Lung (tissue), 12 donors: ENCODE results near the gene HOXD11. TPM values are rescaled to one million over a fixed set of nuclear protein-coding genes. Genes with fewer than 3 reads are reported as not detected.

Source experiments
- ATAC-seq: fragments of 200-7000 bp; cut with Tn5 transposase; one replicate; pipeline ENCODE4 v1.9.1; 2020; ENCODE audit warnings: moderate number of reproducible peaks; ENCODE audit not compliant: insufficient read depth, low FRiP score
- DNase-seq, 3 donors: peaks; one replicate each; pipeline ENCODE4 v3.0.0-alpha.2; 2013 to 2017
- H3K27ac ChIP-seq, 2 donors: one replicate each; pipeline ENCODE4 v1.5.1; 2013; ENCODE audit warnings: mild to moderate bottlenecking in 2 of 2, moderate library complexity in 2 of 2, control low read depth in 1 of 2, inconsistent platforms in 1 of 2, low read depth in 1 of 2, low read length in 1 of 2
- H3K27me3 ChIP-seq, 3 donors: one replicate each; pipeline ENCODE4 v1.5.1; 2013; ENCODE audit warnings: low read length in 2 of 3; ENCODE audit not compliant: control insufficient read depth in 3 of 3, insufficient read depth in 3 of 3
- H3K36me3 ChIP-seq, 4 donors: one replicate each; pipeline ENCODE4 v1.5.1; 2013; ENCODE audit warnings: low read length in 4 of 4, mild to moderate bottlenecking in 1 of 4, moderate library complexity in 1 of 4; ENCODE audit not compliant: control insufficient read depth in 4 of 4, insufficient read depth in 4 of 4
- H3K4me1 ChIP-seq, 5 donors: one replicate each; pipeline ENCODE4 v1.5.1; 2013; ENCODE audit warnings: low read length in 5 of 5, mild to moderate bottlenecking in 2 of 5, moderate library complexity in 1 of 5; ENCODE audit not compliant: control insufficient read depth in 5 of 5, insufficient read depth in 5 of 5
- H3K4me3 ChIP-seq: one replicate; pipeline ENCODE4 v1.5.1; 2013; ENCODE audit warnings: mild to moderate bottlenecking, control low read depth, moderate library complexity
- H3K9ac ChIP-seq, 2 donors: one replicate each; pipeline ENCODE4 v1.5.1; 2013; ENCODE audit warnings: low read length in 2 of 2, control low read depth in 1 of 2; ENCODE audit not compliant: insufficient read depth in 1 of 2
- H3K9me3 ChIP-seq, 4 donors: one replicate each; pipeline ENCODE4 v1.5.1; 2013; ENCODE audit warnings: low read length in 3 of 4, mild to moderate bottlenecking in 1 of 4, moderate library complexity in 1 of 4; ENCODE audit not compliant: control insufficient read depth in 4 of 4, insufficient read depth in 3 of 4
- WGBS, 2 donors: extraction: QIAGEN DNeasy Blood & Tissue Kit; methylation state at CpG; one replicate each; pipeline ENCODE4 v1.1.7; 2013; 5-methylcytosine and 5-hydroxymethylcytosine counted together
- polyA plus RNA-seq, 2 donors: library from polyadenylated mRNA; stranded (reverse); fragments of 200-250 nt; gene quantifications; one replicate each; pipeline ENCODE4 v1.2.1, GENCODE V29; 2013
- total RNA-seq, 2 donors: library from RNA; depleted of rRNA in 1 of 2; stranded (reverse); fragments of >200 nt in 1 of 2; gene quantifications; one replicate each; pipeline ENCODE4 v1.2.1, GENCODE V29; 2014 to 2021
- TF ChIP-seq, protein P1 (sequence below): IDR thresholded peaks from 2 replicates; pipeline ENCODE4 v1.5.1; 2012; ENCODE audit warnings: mild to moderate bottlenecking; ENCODE audit errors: control extremely low read depth, extremely low read depth
- donor health status: control.
- donor health status: control.
- donor health status: Bipolar disorder and iron deficiency.
- donor health status: healthy.
- donor health status: DM: yes; HTN: yes; CAD: no.

The HOXD11 gene
- total and polyA plus RNA-seq, 4 donors, result not detected

DNA sequence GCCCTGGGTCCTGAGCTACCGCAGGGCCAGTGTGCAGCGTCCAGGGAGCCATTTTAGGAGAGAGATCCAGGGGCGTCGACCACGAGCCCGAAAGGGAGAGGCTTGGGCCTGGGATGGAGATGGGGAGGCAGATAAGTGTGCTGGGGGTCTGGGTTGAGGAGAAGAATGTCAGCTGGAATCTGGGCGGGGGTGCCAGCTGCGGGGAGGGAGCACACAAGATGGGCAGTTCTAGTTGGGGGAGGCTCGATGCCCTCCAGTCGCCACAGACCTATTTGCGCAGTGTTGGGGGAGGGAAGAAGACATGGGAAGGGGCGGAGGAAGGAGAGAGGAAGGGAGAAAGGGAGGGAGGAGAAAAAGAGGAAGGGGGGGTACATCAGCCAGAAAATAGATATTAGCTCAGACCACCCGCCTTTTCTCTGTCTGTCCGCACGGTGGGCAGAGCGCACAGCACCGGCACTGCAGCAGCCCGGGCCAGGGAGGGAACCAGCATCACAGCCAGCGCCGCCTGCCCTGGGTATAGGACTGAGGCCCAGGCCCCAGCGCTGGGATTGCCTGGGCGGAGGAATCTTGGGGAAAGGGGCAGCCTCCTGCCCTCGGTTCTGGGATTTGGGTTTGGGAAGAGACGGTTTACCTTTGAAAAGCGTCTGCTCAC is 1.9 kb upstream of the HOXD11 start:
- Histone ChIP-seq H3K4me3 (no peak overlapping the region), H3K27ac (no peak overlapping the region), H3K36me3 (no peaks in the 10 kb centered on the region), H3K9ac (no peak overlapping the region), H3K27me3 (peaks cover 42 to 93% (median 87%) of the 10 kb centered on the region in 3 donors), H3K4me1 (peaks cover 0 to 14% (median 4%) of the 10 kb centered on the region in 5 donors), H3K9me3 (peaks cover 0 to 13% (median 0%) of the 10 kb centered on the region in 4 donors)
- DNase-seq (no peak), ATAC-seq (no peak)
- TF ChIP-seq, protein P1, sequence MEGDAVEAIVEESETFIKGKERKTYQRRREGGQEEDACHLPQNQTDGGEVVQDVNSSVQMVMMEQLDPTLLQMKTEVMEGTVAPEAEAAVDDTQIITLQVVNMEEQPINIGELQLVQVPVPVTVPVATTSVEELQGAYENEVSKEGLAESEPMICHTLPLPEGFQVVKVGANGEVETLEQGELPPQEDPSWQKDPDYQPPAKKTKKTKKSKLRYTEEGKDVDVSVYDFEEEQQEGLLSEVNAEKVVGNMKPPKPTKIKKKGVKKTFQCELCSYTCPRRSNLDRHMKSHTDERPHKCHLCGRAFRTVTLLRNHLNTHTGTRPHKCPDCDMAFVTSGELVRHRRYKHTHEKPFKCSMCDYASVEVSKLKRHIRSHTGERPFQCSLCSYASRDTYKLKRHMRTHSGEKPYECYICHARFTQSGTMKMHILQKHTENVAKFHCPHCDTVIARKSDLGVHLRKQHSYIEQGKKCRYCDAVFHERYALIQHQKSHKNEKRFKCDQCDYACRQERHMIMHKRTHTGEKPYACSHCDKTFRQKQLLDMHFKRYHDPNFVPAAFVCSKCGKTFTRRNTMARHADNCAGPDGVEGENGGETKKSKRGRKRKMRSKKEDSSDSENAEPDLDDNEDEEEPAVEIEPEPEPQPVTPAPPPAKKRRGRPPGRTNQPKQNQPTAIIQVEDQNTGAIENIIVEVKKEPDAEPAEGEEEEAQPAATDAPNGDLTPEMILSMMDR, result no peak
- 8 to 10% methylated on average over 20 to 25 of the region's 25 CpGs for WGBS, 2 donors

DNA sequence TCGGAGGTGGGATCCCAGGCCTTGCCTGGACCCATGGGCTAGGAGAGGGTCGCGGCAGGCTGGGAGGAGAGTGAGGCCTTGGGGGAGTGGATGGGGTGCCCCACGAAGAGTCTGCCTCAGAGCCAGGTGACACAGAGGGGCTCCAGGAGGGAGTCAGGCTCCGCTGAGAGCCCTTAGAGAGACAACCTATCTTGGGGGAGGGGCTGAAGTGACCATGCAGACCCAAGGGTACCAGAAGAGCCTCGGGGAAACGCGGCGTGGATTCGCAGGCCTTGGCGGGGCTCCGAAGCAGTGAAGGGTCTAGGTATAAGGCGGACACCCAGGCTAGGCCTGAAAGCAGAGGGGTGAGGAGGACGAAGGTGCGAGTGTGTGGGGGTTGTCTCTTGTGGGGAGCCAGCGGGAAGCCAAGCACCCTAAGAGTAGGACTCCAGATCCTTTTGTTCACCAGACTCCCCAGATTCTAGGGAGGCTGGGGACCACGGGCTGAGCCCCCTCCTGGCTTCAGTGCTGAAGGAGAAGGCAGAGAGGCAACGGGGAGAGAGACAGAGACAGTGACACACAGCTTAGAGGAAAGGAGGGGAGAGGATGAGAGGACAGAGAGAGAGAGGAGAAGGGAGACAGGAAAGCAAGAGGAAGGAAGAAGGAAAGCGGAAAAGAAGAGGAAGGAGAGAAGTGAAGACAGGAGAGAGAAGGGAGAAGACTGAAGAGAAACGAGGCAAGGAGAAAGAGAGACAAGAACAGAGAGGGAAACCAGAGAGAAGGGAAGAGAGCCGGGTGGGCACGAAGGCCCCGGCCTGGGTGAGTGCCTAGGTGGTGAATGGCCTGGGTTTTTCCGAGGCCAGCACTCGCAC is 1.1 kb upstream of the HOXD11 start:
- TF ChIP-seq, protein P1, result no peak
- H3K9me3 ChIP-seq, result peaks cover 0 to 13% (median 0%) of the 10 kb centered on the region in 4 donors
- H3K4me3 ChIP-seq, result no peak overlapping the region
- H3K9ac ChIP-seq, result no peak overlapping the region
- ATAC-seq, result no peak
- 5 to 7% methylated on average over 25 of the region's 25 CpGs for WGBS, 2 donors
- H3K4me1 ChIP-seq, result peaks cover 0 to 12% (median 4%) of the 10 kb centered on the region in 5 donors
- peaks cover 47 to 93% (median 87%) of the 10 kb centered on the region in 3 donors for H3K27me3 ChIP-seq
- no peak for DNase-seq
- no peak overlapping the region for H3K27ac ChIP-seq
- H3K36me3 ChIP-seq, result no peaks in the 10 kb centered on the region

DNA sequence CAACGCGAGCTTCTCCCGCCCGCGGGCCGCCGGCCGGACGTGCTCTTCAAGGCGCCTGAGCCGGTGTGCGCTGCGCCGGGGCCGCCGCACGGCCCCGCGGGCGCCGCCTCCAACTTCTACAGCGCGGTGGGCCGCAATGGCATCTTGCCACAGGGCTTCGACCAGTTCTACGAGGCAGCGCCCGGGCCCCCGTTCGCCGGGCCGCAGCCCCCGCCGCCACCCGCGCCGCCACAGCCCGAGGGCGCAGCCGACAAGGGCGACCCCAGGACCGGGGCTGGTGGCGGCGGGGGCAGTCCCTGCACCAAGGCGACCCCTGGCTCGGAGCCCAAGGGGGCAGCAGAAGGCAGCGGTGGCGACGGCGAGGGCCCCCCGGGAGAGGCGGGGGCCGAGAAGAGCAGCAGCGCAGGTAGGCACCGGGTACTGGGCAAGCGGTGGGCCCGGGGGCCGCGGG is 676 bp downstream of the HOXD11 start:
- TF ChIP-seq, protein P1, result no peak
- WGBS, 2 donors, result 2 to 4% methylated on average over 22 to 59 of the region's 59 CpGs
- peaks cover 0 to 18% (median 0%) of the 10 kb centered on the region in 4 donors for H3K9me3 ChIP-seq
- no peak for DNase-seq
- H3K27ac ChIP-seq, result no peak overlapping the region
- H3K9ac ChIP-seq, result no peak overlapping the region
- no peaks in the 10 kb centered on the region for H3K36me3 ChIP-seq
- H3K27me3 ChIP-seq, result peaks cover 51 to 92% (median 87%) of the 10 kb centered on the region in 3 donors
- peaks cover 0 to 18% (median 4%) of the 10 kb centered on the region in 5 donors for H3K4me1 ChIP-seq
- ATAC-seq, result no peak
- H3K4me3 ChIP-seq, result no peak overlapping the region
